Mesodermal cell (in vitro differentiated cells): ENCODE measurements around the gene SLC18B1. TPM values are rescaled to one million over a fixed set of nuclear protein-coding genes. Genes with fewer than 3 reads are reported as not detected.
A peak's percentile ranks its signal among the peaks of the same experiment; 100 is the strongest.

Experiments used
- H3K27ac ChIP-seq: 2 replicates; pipeline ENCODE4 v1.7.0; 2013; ENCODE audit warnings: mild to moderate bottlenecking, low read depth, low read length, moderate library complexity; ENCODE audit not compliant: severe bottlenecking
- H3K36me3 ChIP-seq: 2 replicates; pipeline ENCODE4 v1.7.1; 2013; ENCODE audit warnings: mild to moderate bottlenecking, low read length, moderate library complexity; ENCODE audit not compliant: control insufficient read depth, insufficient read depth
- H3K4me1 ChIP-seq: one replicate; pipeline ENCODE4 v1.7.1; 2013; ENCODE audit warnings: mild to moderate bottlenecking, low read length; ENCODE audit not compliant: insufficient read depth, control insufficient read depth, poor library complexity, severe bottlenecking
- H3K4me3 ChIP-seq: 2 replicates; pipeline ENCODE4 v1.7.0; 2013; ENCODE audit warnings: low read length, control low read depth, mild to moderate bottlenecking; ENCODE audit not compliant: insufficient read depth, poor library complexity, severe bottlenecking; ENCODE audit errors: extremely low read depth
- H3K9me3 ChIP-seq: 2 replicates; pipeline ENCODE4 v1.7.1; 2013; ENCODE audit warnings: mild to moderate bottlenecking, low read length, moderate library complexity; ENCODE audit not compliant: control insufficient read depth
- WGBS, 2 experiments: methylation state at CpG; one replicate each; pipeline ENCODE4 v1.1.5; 2013; ENCODE audit warnings: missing lambda C conversion rate in 2 of 2; ENCODE audit not compliant: insufficient coverage in 2 of 2; 5-methylcytosine and 5-hydroxymethylcytosine counted together
- polyA plus RNA-seq, 2 experiments: library from polyadenylated mRNA; stranded (reverse); fragments of 50-300 nt; gene quantifications; one replicate each; pipeline ENCODE4 v1.2.3, GENCODE V29; 2013

The SLC18B1 gene
- 9.3 TPM for polyA plus RNA-seq (2013, experiment 1 of 2)
- polyA plus RNA-seq (2013, experiment 2 of 2) = 8.0 TPM

DNA sequence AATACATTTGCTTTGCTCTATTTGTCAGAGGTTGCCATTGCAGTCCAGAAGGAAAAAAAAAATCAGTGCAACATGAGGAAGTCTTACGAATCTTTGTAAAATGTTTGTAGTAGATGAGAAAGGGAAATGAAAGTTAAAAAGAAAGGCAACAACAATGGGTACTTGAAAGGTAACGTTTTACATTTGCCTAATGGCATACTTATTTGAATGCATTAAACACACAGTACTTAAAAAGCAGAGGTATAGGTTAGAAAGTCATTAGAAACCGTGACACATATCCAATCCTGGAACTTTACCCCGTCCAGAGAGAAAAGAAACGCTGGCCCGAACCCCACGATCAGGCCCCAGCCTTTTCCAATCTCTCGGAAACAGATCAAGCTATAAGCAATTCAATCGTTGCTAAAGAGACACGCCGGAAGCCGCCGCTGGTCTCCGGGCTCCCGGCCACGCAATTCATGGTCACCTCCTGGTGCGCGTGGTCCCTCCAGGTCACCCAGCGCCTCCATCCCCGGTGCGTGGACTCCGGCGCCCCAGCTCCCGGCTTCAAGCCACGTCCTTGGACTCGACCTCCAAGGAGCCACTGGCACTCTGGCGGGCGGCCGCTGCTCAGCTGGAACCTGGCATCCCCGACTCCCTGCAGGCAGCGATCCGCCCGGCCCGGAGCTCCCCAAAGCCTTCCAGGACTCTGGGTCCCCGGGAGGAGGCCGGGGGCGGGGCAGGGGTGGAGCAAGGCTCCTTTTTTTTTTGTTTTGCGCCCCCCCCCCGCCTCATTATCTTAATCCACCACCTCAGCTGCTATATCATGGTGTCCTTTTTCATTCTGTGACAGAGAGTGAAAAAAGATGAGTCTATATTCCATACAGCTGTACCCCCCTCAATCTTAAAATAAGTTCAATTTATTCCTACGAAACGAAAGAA is at the start of gene SLC18B1:
TSS of gene SLC18B1 (minus strand) at position 687 of the 918 bp plus-strand sequence. CDS start at position 506, 181 bp downstream.
- 3 to 4% methylated on average over 20 to 31 of the region's 41 CpGs for WGBS, 2 experiments
- Histone ChIP-seq H3K36me3 (no peaks in the 10 kb centered on the region), H3K4me3 (peak within 1 kb of the TSS; percentile 65), H3K27ac (no peak within 1 kb of the TSS), H3K9me3 (no peaks in the 10 kb centered on the region), H3K4me1 (no peaks in the 10 kb centered on the region)

GRCh38 chr6:132843316-132844035 is 45.0 kb upstream of the SLC18B1 start:
- no peak overlapping the region for H3K4me3 ChIP-seq
- 80 to 94% methylated on average over 2 of the region's 8 CpGs for WGBS, 2 experiments
- no peaks in the 10 kb centered on the region for H3K4me1 ChIP-seq
- H3K27ac ChIP-seq = no peak overlapping the region
- no peaks in the 10 kb centered on the region for H3K9me3 ChIP-seq
- no peaks in the 10 kb centered on the region for H3K36me3 ChIP-seq

GRCh38 chr6:132841966-132842365 is 43.5 kb upstream of the SLC18B1 start:
- Histone ChIP-seq H3K27ac (no peak overlapping the region), H3K36me3 (no peaks in the 10 kb centered on the region), H3K9me3 (no peaks in the 10 kb centered on the region), H3K4me3 (no peak overlapping the region), H3K4me1 (no peaks in the 10 kb centered on the region)
- WGBS, 2 experiments = no CpG with 5 or more reads among the region's 1 CpG

GRCh38 chr6:132832891-132833290 is 34.5 kb upstream of the SLC18B1 start:
- Histone ChIP-seq H3K4me1 (no peaks in the 10 kb centered on the region), H3K36me3 (no peaks in the 10 kb centered on the region), H3K27ac (no peak overlapping the region), H3K9me3 (no peaks in the 10 kb centered on the region), H3K4me3 (no peak overlapping the region)
- 96% methylated on average over 4 of the region's 6 CpGs; no CpG with 5 or more reads in 1 of the 2 experiments for WGBS, 2 experiments

DNA sequence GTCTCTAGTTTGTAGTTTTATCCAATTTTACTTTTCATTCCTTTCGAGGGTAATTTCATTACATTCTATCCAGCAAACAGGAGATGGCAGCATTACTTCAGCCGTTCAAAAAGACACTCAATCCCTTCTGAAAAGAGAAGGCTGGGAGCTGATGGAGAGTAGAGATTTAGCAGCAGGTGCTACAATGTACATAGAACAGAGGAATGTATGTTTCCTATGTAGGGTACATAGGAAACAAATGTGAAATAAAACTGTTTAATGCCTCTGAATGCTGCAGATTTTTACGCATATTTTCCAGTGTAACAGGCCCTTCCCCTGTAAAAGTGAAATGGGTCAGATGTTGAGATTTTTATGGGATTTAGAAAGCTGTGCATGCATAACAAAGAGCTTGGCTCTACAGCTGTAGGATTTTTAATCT is 31.9 kb upstream of the SLC18B1 start:
- H3K27ac ChIP-seq = no peak overlapping the region
- no peaks in the 10 kb centered on the region for H3K36me3 ChIP-seq
- no peaks in the 10 kb centered on the region for H3K4me1 ChIP-seq
- 71 to 88% methylated on average over 1 of the region's 3 CpGs for WGBS, 2 experiments
- H3K9me3 ChIP-seq = no peaks in the 10 kb centered on the region
- H3K4me3 ChIP-seq = no peak overlapping the region

- Histone ChIP-seq H3K9me3 (no peaks in the 10 kb centered on the region), H3K4me1 (no peaks in the 10 kb centered on the region), H3K27ac (peak overlapping the region; percentile 10), H3K4me3 (no peak overlapping the region), H3K36me3 (peaks cover 41% of the 10 kb centered on the region)
- WGBS, 2 experiments = 83 to 85% methylated on average over 3 to 5 of the region's 5 CpGs
Measured at GRCh38 chr6:132820629-132821381, 22.4 kb upstream of the SLC18B1 start.

DNA sequence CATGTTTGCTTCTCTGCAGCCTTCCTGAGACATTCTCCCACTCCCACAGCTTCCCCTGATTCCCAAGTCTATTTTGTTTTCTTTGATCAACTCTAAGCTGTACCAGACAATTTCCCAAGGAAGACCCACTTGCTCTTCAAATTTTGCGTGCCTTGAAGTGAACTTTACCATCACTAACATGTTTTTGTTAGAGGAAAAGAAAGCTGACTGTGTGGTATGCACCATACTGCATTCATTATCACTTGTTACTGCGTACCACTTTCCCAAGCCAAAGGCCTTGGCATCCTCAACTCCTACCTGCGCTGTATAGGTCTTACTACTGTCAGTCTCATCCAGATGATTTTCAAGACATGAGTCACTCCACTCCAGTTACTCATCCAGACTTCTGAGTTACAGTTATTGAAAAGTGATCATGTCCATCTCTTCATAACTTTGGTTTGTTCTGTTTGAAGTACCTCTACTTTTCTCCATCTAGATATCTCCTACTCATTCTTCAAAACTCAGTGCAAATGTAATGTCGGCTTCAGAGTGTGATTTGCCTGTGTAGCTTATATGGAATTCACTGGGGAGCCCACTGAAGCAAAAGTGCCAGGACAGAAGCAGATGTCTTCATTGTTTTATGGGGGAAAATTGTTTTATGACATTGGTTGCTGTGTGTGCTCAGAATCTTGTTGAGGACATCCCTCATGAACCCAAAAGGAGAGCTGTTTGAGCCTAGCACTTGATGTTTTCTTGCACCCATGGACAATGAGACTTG is 21.1 kb upstream of the SLC18B1 start:
- Histone ChIP-seq H3K36me3 (peaks cover 51% of the 10 kb centered on the region), H3K9me3 (no peaks in the 10 kb centered on the region), H3K27ac (no peak overlapping the region), H3K4me1 (no peaks in the 10 kb centered on the region), H3K4me3 (no peak overlapping the region)
- WGBS, 2 experiments = 100% methylated on average over 1 to 2 of the region's 4 CpGs

DNA sequence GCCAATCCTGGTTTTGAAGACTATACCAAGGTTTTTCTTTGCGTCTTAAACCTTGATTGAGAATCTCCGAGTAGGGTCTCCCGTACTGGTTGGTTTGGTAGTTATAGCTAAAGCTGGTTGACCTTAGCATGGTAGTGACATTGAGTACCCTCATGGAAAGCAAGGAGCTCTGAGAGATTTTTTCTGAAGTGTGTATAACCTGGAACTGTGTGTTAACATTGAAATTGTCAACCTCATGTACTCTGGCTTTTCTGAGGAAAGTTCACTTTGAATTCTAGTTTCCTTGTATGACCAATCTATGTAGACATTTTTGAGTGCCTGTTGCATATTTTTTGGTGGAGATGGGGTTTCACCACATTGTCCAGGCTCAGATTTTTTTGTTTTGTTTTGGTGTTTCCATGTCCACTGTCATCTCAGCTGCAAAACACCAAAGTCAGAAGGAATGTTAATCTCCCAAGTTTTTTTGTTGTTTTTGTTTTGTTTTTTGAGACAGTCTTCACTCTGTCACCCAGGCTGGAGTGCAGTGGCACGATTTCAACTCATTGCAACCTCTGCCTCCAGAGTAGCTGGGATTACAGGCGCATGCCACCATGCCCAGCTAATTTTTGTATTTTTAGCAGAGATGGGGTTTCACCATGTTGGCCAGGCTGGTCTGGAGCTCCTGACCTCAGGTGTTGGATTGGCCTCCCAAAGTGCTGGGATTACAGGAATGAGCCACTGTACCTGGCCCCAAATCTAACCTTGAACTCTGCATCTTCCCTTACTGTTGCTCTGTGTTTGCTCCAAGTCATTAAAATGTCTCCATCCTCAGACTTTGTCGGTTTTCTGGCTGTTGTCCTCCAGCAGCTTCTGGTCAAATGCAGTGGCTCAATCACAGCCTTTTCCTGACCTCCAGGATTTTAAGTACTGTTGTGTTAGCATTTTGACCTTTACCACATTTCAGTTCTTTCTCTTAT is 20.2 kb upstream of the SLC18B1 start:
- no peak overlapping the region for H3K27ac ChIP-seq
- no peaks in the 10 kb centered on the region for H3K4me1 ChIP-seq
- peaks cover 51% of the 10 kb centered on the region for H3K36me3 ChIP-seq
- 78 to 97% methylated on average over 6 of the region's 6 CpGs for WGBS, 2 experiments
- H3K9me3 ChIP-seq = no peaks in the 10 kb centered on the region
- H3K4me3 ChIP-seq = no peak overlapping the region

DNA sequence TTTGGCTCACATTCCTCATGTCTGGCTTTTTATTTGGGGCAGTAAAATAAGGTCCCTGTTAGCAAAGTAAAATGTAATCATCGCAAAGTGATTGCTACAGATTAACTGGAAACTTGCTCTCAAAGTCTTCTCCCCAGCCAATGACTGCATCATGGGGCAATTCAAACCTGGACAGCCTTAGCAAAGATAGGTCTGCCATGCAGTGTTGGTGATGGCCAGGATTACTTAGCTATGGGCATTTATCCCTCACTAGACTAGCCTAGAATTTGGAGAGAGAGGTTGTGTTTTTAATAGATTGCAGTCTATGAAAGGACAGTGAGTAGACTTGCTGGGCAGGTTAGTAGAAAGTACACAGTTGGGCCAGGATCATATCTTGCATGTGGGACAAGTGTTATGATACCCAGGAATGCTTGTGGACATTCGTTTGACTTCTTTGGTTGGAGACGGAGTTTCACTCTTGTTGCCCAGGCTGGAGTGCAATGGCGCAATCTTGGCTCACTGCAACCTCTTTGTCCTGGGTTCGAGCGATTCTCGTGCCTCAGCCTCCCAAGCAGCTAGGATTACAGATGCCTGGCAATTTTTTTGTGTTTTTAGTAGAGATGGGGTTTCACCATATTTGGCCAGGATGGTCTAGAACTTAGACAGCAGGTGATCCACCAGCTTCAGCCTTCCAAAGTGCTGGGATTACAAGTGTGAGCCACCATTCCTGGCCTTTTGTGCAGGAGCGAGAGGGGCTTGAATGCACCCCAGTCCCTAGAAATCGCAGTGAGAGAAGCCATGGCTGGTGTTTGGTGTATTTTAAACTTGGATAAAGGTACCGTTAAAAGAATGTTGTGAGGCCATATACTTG is 19.3 kb upstream of the SLC18B1 start:
- H3K4me3 ChIP-seq = no peak overlapping the region
- peaks cover 51% of the 10 kb centered on the region for H3K36me3 ChIP-seq
- 92 to 99% methylated on average over 10 of the region's 10 CpGs for WGBS, 2 experiments
- no peaks in the 10 kb centered on the region for H3K4me1 ChIP-seq
- no peaks in the 10 kb centered on the region for H3K9me3 ChIP-seq
- H3K27ac ChIP-seq = no peak overlapping the region
